Measurements from ENCODE around the gene FCHO1.

Gene FCHO1

DNA sequence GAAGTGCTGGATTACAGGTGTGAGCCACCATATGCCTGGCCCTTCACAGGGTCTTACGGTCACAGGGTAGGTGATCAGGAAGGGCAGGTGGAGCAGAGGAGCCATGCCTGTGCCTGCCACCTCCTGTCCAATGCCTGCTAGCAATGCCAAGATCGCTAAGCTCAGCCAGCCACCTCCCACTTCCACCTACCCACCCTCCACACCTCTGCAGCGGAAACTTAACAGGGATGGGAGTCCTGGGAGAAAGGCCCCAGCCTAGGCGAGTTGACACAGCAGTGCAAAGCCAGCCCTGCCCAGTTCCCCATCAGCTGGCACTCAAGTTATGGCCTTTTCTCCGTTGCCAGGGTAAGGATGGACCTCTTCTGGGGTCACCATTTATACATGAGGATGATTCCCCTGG is 15.9 kb upstream of the FCHO1 start:
- no peak overlapping the region for H3K4me3 ChIP-seq (ENCODE audit: low read depth, low read length)
- no peak for DNase-seq (ENCODE audit: low read depth)
- TF ChIP-seq, protein P1, sequence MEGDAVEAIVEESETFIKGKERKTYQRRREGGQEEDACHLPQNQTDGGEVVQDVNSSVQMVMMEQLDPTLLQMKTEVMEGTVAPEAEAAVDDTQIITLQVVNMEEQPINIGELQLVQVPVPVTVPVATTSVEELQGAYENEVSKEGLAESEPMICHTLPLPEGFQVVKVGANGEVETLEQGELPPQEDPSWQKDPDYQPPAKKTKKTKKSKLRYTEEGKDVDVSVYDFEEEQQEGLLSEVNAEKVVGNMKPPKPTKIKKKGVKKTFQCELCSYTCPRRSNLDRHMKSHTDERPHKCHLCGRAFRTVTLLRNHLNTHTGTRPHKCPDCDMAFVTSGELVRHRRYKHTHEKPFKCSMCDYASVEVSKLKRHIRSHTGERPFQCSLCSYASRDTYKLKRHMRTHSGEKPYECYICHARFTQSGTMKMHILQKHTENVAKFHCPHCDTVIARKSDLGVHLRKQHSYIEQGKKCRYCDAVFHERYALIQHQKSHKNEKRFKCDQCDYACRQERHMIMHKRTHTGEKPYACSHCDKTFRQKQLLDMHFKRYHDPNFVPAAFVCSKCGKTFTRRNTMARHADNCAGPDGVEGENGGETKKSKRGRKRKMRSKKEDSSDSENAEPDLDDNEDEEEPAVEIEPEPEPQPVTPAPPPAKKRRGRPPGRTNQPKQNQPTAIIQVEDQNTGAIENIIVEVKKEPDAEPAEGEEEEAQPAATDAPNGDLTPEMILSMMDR (IDR thresholded peaks at IDR 0.05; ENCODE audit: low read depth, low read length) = no peak
- TF ChIP-seq POLR2A (IDR thresholded peaks at IDR 0.05; ENCODE audit: extremely low read depth, insufficient read length) = no peak
- no peak for TF ChIP-seq MYC (IDR thresholded peaks at IDR 0.05; ENCODE audit: low read depth, low read length)
- TF ChIP-seq, protein P2, sequence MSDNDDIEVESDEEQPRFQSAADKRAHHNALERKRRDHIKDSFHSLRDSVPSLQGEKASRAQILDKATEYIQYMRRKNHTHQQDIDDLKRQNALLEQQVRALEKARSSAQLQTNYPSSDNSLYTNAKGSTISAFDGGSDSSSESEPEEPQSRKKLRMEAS (IDR thresholded peaks at IDR 0.05; ENCODE audit: low read depth, low read length) = no peak

DNA sequence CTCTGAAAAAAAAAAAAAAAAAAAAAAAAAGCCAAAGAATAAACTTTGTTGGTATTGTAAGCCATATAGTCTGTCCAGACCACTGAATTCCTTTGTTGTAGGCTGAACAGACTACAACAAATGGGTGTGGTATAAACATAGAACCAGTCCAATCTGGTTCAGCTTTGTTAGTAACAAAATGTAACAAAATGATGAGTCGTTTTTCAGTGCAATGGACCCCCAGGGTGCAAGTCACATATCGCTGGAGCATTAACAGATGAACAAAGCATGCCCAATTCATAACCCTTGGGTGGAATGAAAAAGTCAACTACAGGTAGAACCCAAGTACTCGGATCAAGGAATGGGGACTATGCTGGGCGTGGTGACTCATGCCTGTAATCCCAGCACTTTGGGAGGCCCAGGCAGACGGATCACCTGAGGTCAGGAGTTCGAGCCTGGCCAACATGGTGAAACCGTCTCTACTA is 13.6 kb upstream of the FCHO1 start:
- no peak overlapping the region for H3K4me3 ChIP-seq (ENCODE audit: low read depth, low read length)
- TF ChIP-seq, protein P2 (IDR thresholded peaks at IDR 0.05; ENCODE audit: low read depth, low read length) = no peak
- no peak for TF ChIP-seq MYC (IDR thresholded peaks at IDR 0.05; ENCODE audit: low read depth, low read length)
- TF ChIP-seq, protein P1 (IDR thresholded peaks at IDR 0.05; ENCODE audit: low read depth, low read length) = no peak
- TF ChIP-seq POLR2A (IDR thresholded peaks at IDR 0.05; ENCODE audit: extremely low read depth, insufficient read length) = no peak
- DNase-seq (ENCODE audit: low read depth) = peak; percentile 37

DNA sequence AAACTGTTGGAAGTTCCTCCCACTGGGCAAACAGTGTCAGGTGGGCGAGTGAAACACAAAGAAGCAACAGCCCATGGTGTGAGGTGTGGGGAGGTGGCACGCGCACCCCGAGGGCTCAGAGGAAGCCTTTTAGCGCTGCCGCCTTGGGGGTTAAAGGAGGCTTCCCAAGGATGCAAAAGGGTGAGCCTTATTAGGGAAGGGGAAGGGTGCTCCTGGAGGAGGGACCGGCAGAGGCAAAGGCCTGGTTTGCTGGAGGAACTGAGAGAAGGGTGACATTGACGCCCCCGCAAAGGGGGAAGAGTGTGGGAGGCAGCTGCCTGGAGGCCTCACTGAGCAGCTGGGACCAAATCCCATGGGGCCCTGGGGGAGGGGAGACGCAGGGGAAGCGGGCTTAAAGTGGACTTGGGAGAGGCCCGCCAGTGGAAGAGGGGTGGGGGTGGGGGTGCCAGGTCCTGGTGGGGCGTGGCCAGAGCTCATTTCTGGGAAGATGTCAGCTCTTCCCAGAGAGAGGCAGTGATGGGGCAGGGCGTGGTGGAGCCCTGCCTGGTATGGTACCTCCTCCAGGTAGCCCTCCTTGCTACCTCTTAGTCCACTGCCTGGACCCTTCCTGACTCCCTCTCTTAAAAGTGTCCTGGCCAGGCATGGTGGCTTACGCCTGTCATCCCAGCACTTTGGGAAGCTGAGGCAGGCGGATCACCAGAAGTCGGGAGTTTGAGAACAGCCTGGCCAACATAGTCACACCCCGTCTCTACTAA is 12.0 kb upstream of the FCHO1 start:
- peak; percentile 94 for DNase-seq (ENCODE audit: low read depth)
- TF ChIP-seq, protein P1 (IDR thresholded peaks at IDR 0.05; ENCODE audit: low read depth, low read length) = no peak
- TF ChIP-seq, protein P2 (IDR thresholded peaks at IDR 0.05; ENCODE audit: low read depth, low read length) = no peak
- no peak for TF ChIP-seq POLR2A (IDR thresholded peaks at IDR 0.05; ENCODE audit: extremely low read depth, insufficient read length)
- peak; percentile 54; the same call in 1 of the 2 replicates for TF ChIP-seq MYC (IDR thresholded peaks at IDR 0.05; ENCODE audit: low read depth, low read length)
- H3K4me3 ChIP-seq (ENCODE audit: low read depth, low read length) = no peak overlapping the region

DNA sequence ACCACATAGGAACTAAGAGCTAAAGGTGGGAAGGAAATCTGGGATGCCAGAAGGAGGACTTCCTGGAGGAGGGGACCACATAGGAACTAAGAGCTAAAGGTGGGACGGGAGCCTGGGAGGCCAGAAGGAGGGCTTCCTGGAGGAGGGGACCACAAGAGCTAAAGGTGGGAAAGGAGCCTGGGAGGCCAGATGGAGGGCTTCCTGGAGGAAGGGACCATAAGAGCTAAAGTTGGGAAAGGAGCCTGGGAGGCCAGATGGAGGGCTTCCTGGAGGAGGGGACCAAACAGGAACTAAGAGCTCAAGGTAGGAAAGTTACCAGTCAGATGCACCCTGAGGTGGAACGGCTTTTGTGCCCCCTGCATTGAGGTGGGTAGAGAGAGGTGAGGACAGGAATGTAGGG is 9.8 kb upstream of the FCHO1 start:
- H3K4me3 ChIP-seq (ENCODE audit: low read depth, low read length) = no peak overlapping the region
- TF ChIP-seq, protein P1 (IDR thresholded peaks at IDR 0.05; ENCODE audit: low read depth, low read length) = no peak
- TF ChIP-seq MYC (IDR thresholded peaks at IDR 0.05; ENCODE audit: low read depth, low read length) (no peak), POLR2A (IDR thresholded peaks at IDR 0.05; ENCODE audit: extremely low read depth, insufficient read length) (no peak)
- TF ChIP-seq, protein P2 (IDR thresholded peaks at IDR 0.05; ENCODE audit: low read depth, low read length) = no peak
- no peak for DNase-seq (ENCODE audit: low read depth)

DNA sequence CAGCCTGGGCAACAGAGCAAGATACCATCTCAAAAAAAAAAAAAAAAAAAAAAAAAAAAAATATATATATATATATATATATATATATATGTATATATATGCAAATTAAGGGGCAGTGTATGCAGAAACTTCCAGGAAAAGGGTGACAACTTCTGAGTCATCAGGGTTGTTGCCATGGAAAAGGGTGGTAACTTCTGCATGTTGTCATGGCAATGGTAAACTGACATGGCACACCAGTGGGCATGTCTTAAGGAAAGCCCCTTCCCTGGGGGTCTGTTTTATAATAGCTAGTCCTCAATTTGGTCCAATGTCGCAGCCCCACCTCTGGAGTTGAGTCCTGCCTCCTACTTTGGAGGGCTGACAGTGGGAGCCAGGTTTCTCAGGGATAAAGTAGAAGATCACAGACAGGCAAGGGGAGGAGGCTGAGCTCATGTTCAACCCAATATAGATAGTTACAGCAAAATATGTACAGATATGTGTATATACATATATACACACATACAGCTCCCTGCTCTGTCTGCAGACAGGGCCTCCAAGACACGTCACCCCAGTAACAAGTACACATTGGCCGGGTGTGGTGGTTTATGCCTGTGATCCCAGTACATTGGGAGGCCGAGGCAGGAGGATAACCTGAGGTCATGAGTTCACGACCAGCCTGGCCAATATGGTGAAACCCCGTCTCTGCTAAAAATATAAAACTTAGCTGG is 7.2 kb upstream of the FCHO1 start:
- H3K4me3 ChIP-seq (ENCODE audit: low read depth, low read length) = no peak overlapping the region
- DNase-seq (ENCODE audit: low read depth) = peak; percentile 50
- TF ChIP-seq POLR2A (IDR thresholded peaks at IDR 0.05; ENCODE audit: extremely low read depth, insufficient read length) (no peak), MYC (IDR thresholded peaks at IDR 0.05; ENCODE audit: low read depth, low read length) (no peak)
- TF ChIP-seq, protein P1 (IDR thresholded peaks at IDR 0.05; ENCODE audit: low read depth, low read length) = no peak
- TF ChIP-seq, protein P2 (IDR thresholded peaks at IDR 0.05; ENCODE audit: low read depth, low read length) = no peak
